Activated CD4-positive, alpha-beta T cell treated with anti-CD3 and anti-CD28 coated beads, Interleukin-2, amount 50 U/mL, for 24 hours (primary cell): ENCODE data around the gene ZCCHC7.

ENCODE experiments used
- DNase-seq, 2 donors: peaks; one replicate each; pipeline ENCODE4 v3.0.0-alpha.2; 2020; ENCODE audit warnings: low read depth in 1 of 2, low spot score in 1 of 2

Gene ZCCHC7

GRCh38 chr9:37209431-37210386, 89.3 kb downstream of the ZCCHC7 start:
- no peak for DNase-seq

GRCh38 chr9:37210737-37211523, 90.6 kb downstream of the ZCCHC7 start:
- DNase-seq = no peak

- DNase-seq = no peak
These were observed 92.1 kb downstream of the ZCCHC7 start for GRCh38 chr9:37212435-37212834.

- DNase-seq = no peak
These were observed 95.0 kb downstream of the ZCCHC7 start for GRCh38 chr9:37215381-37215780.

GRCh38 chr9:37215830-37216229, 95.5 kb downstream of the ZCCHC7 start:
- no peak for DNase-seq

- DNase-seq = no peak
These were observed 96.8 kb downstream of the ZCCHC7 start for GRCh38 chr9:37217161-37217560.

- no peak for DNase-seq
These were observed 98.5 kb downstream of the ZCCHC7 start for GRCh38 chr9:37218800-37219425.

GRCh38 chr9:37220971-37221370, 100.6 kb downstream of the ZCCHC7 start:
- no peak for DNase-seq

- DNase-seq = no peak
These were observed 101.2 kb downstream of the ZCCHC7 start for GRCh38 chr9:37221489-37222106.

- no peak for DNase-seq
These were observed 109.1 kb downstream of the ZCCHC7 start for GRCh38 chr9:37229455-37229854.

GRCh38 chr9:37229882-37230482, 109.6 kb downstream of the ZCCHC7 start:
- DNase-seq = no peak

GRCh38 chr9:37236822-37237221, 116.4 kb downstream of the ZCCHC7 start:
- no peak for DNase-seq

- DNase-seq = no peak
These were observed 117.7 kb downstream of the ZCCHC7 start for GRCh38 chr9:37238122-37238521.

- no peak for DNase-seq
These were observed 119.0 kb downstream of the ZCCHC7 start for GRCh38 chr9:37239224-37239859.

- DNase-seq = no peak
These were observed 119.5 kb downstream of the ZCCHC7 start for GRCh38 chr9:37239921-37240320.

- DNase-seq = no peak
These were observed 121.0 kb downstream of the ZCCHC7 start for GRCh38 chr9:37241340-37241739.

- DNase-seq = no peak
These were observed 121.7 kb downstream of the ZCCHC7 start for GRCh38 chr9:37242089-37242488.

GRCh38 chr9:37243588-37244345, 123.4 kb downstream of the ZCCHC7 start:
- no peak for DNase-seq

GRCh38 chr9:37246826-37247225, 126.5 kb downstream of the ZCCHC7 start:
- no peak for DNase-seq
